H1 (cell line): ENCODE measurements around the gene CORO1A. TPM values are rescaled to one million over a fixed set of nuclear protein-coding genes. Genes with fewer than 3 reads are reported as not detected.

Experiments used
- CTCF ChIA-PET: fragments of 300-600 bp; sonication (Branson Sonifier 250); formaldehyde crosslinking; loops from one replicate; lab custom pipeline; 2021; ENCODE audit not compliant: partially characterized antibody; lab: Charles Lee
- POLR2A ChIA-PET: fragments of 300-600 bp; sonication (Branson Sonifier 250); formaldehyde crosslinking; loops from one replicate; lab custom pipeline; 2021; ENCODE audit warnings: inconsistent platforms; ENCODE audit not compliant: partially characterized antibody; lab: Charles Lee
- DNase-seq, 2 experiments: peaks; one replicate each; pipeline versions ENCODE4 v3.0.0 to v3.0.0-alpha.2; 2010 to 2022; ENCODE audit warnings: low spot score in 2 of 2, low read depth in 1 of 2, mixed read lengths in 1 of 2
- FAIRE-seq: peaks from 2 replicates; lab custom pipeline; 2011; peaks lifted over from hg19 to GRCh38; lab: Jason Lieb, UNC
- H2AFZ ChIP-seq: 2 replicates; pipeline ENCODE4 v1.8.1; 2012; ENCODE audit warnings: low read length, inconsistent platforms
- H2AK5ac ChIP-seq: 2 replicates; pipeline ENCODE4 v1.6.1; 2013; ENCODE audit warnings: low read depth, low read length
- H2BK120ac ChIP-seq: replicated peaks from 2 replicates; pipeline ENCODE3; 2013; ENCODE audit warnings: low read depth, low read length, inconsistent platforms
- H2BK12ac ChIP-seq: 2 replicates; pipeline ENCODE4 v1.6.1; 2013; ENCODE audit warnings: low read depth, low read length
- H2BK15ac ChIP-seq: 2 replicates; pipeline ENCODE4 v1.6.1; 2013; ENCODE audit warnings: low read length
- H2BK20ac ChIP-seq: 2 replicates; pipeline ENCODE4 v1.6.1; 2013; ENCODE audit warnings: low read length
- H2BK5ac ChIP-seq: 2 replicates; pipeline ENCODE4 v1.6.1; 2013; ENCODE audit warnings: low read depth, low read length
- H3K14ac ChIP-seq: 2 replicates; pipeline ENCODE4 v1.6.1; 2013; ENCODE audit warnings: inconsistent platforms; ENCODE audit not compliant: insufficient read length
- H3K18ac ChIP-seq: 2 replicates; pipeline ENCODE4 v1.6.1; 2013; ENCODE audit warnings: low read length; ENCODE audit errors: extremely low read depth
- H3K23ac ChIP-seq: 2 replicates; pipeline ENCODE4 v1.6.1; 2013; ENCODE audit warnings: inconsistent platforms; ENCODE audit not compliant: insufficient read length
- H3K23me2 ChIP-seq: 2 replicates; pipeline ENCODE4 v1.6.1; 2013; ENCODE audit warnings: low read depth, low read length
- H3K27ac ChIP-seq: 2 replicates; pipeline ENCODE4 v1.6.1; 2011; ENCODE audit warnings: low read depth, low read length, inconsistent platforms
- H3K27me3 ChIP-seq, 4 experiments: replicated peaks in 1 of 4; 1 replicate in 1 of 4; 2 replicates in 3 of 4; pipeline versions ENCODE4 v1.6.1 to v1.8.1; 2011 to 2013; ENCODE audit warnings: low read length in 3 of 4, mild to moderate bottlenecking in 3 of 4, inconsistent platforms in 2 of 4, mixed read lengths in 2 of 4, moderate library complexity in 1 of 4; ENCODE audit not compliant: control insufficient read depth in 3 of 4, insufficient read depth in 3 of 4; ENCODE audit errors: extremely low read depth in 1 of 4
- H3K36me3 ChIP-seq, 4 experiments: 2 replicates each; pipeline versions ENCODE4 v1.6.1 to v1.8.1; 2011 to 2013; ENCODE audit warnings: mild to moderate bottlenecking in 4 of 4, low read length in 3 of 4, moderate library complexity in 2 of 4, control low read depth in 1 of 4, inconsistent platforms in 1 of 4; ENCODE audit not compliant: insufficient read depth in 4 of 4, control insufficient read depth in 2 of 4
- H3K4ac ChIP-seq: replicated peaks from 2 replicates; pipeline ENCODE3; 2013; ENCODE audit warnings: low read length, low read depth, mixed read lengths, inconsistent platforms; ENCODE audit not compliant: insufficient read length
- H3K4me1 ChIP-seq, 4 experiments: replicated peaks in 1 of 4; 1 replicate in 1 of 4; 2 replicates in 3 of 4; pipeline versions ENCODE4 v1.6.1 to v1.8.1; 2011 to 2013; ENCODE audit warnings: low read length in 3 of 4, inconsistent platforms in 2 of 4, mixed read lengths in 1 of 4; ENCODE audit not compliant: insufficient read depth in 4 of 4, control insufficient read depth in 3 of 4
- H3K4me2 ChIP-seq, 2 experiments: 2 replicates each; pipeline versions ENCODE4 v1.6.1 to v1.8.1; 2011 to 2013; ENCODE audit warnings: low read depth in 2 of 2, low read length in 2 of 2, control low read depth in 1 of 2, inconsistent platforms in 1 of 2, mild to moderate bottlenecking in 1 of 2; ENCODE audit not compliant: insufficient read depth in 1 of 2
- H3K4me3 ChIP-seq, 4 experiments: fragments of 200-600, 300-600 bp in 1 of 4; sonication (generic), shearing (Covaris generic), sonication (Bioruptor Twin) in 1 of 4; 2 replicates each; pipeline versions ENCODE4 v1.5.1 to v1.8.1; 2011 to 2016; ENCODE audit warnings: low read length in 4 of 4, low read depth in 3 of 4, control low read depth in 2 of 4, inconsistent platforms in 2 of 4, mild to moderate bottlenecking in 2 of 4, mixed read lengths in 1 of 4, moderate library complexity in 1 of 4; ENCODE audit not compliant: insufficient read depth in 2 of 4; ENCODE audit errors: extremely low read depth in 1 of 4
- H3K56ac ChIP-seq: replicated peaks from 2 replicates; pipeline ENCODE3; 2013; ENCODE audit warnings: low read depth, mild to moderate bottlenecking, mixed read lengths, low read length, inconsistent platforms; ENCODE audit not compliant: insufficient read length
- H3K79me1 ChIP-seq: 2 replicates; pipeline ENCODE4 v1.6.1; 2013; ENCODE audit warnings: low read depth, low read length, control low read depth
- H3K79me2 ChIP-seq, 2 experiments: 2 replicates each; pipeline versions ENCODE4 v1.6.1 to v1.8.1; 2012 to 2013; ENCODE audit warnings: low read length in 2 of 2, mild to moderate bottlenecking in 2 of 2, inconsistent platforms in 1 of 2; ENCODE audit not compliant: insufficient read depth in 2 of 2, control insufficient read depth in 1 of 2
- H3K9ac ChIP-seq, 4 experiments: replicated peaks in 1 of 4; 1 replicate in 1 of 4; 2 replicates in 3 of 4; pipeline versions ENCODE4 v1.6.1 to v1.8.1; 2011 to 2013; ENCODE audit warnings: low read depth in 3 of 4, low read length in 3 of 4, control low read depth in 2 of 4, mild to moderate bottlenecking in 2 of 4, moderate library complexity in 2 of 4, inconsistent platforms in 1 of 4; ENCODE audit errors: extremely low read depth in 1 of 4
- H3K9me3 ChIP-seq, 2 experiments: 2 replicates each; pipeline versions ENCODE4 v1.6.1 to v1.8.1; 2012 to 2013; ENCODE audit warnings: mild to moderate bottlenecking in 2 of 2, moderate library complexity in 2 of 2, control low read depth in 1 of 2, inconsistent platforms in 1 of 2, low read depth in 1 of 2, low read length in 1 of 2, mixed read lengths in 1 of 2; ENCODE audit not compliant: insufficient read depth in 2 of 2
- H4K20me1 ChIP-seq, 2 experiments: replicated peaks in 1 of 2; 2 replicates each; pipeline versions ENCODE3 to v1.8.1; 2011 to 2013; ENCODE audit warnings: inconsistent platforms in 2 of 2, low read length in 2 of 2, mild to moderate bottlenecking in 1 of 2; ENCODE audit not compliant: insufficient read depth in 2 of 2, control insufficient read depth in 1 of 2
- H4K5ac ChIP-seq: 2 replicates; pipeline ENCODE4 v1.6.1; 2013; ENCODE audit warnings: low read length, low read depth, mixed read lengths, inconsistent platforms; ENCODE audit not compliant: insufficient read length
- H4K8ac ChIP-seq: 2 replicates; pipeline ENCODE4 v1.8.0; 2013; ENCODE audit warnings: mild to moderate bottlenecking, moderate library complexity, low read length, inconsistent platforms; ENCODE audit not compliant: insufficient read depth; ENCODE audit errors: extremely low read depth
- H4K91ac ChIP-seq: replicated peaks from 2 replicates; pipeline ENCODE3; 2013; ENCODE audit warnings: low read length, mixed read lengths, inconsistent platforms; ENCODE audit not compliant: insufficient read length
- ATF3 ChIP-seq: IDR thresholded peaks from 2 replicates; pipeline ENCODE4 v1.6.1; 2011; ENCODE audit warnings: low read depth, mild to moderate bottlenecking, low read length; ENCODE audit not compliant: insufficient read depth
- HDAC2 ChIP-seq, 2 experiments: fragments of 300-600 bp in 1 of 2; sonication (generic) in 1 of 2; IDR thresholded peaks; 2 replicates each; pipeline ENCODE4 v1.6.1; 2011 to 2012; ENCODE audit warnings: low read depth in 2 of 2, low read length in 2 of 2, mild to moderate bottlenecking in 2 of 2, moderate library complexity in 2 of 2, borderline replicate concordance in 1 of 2, inconsistent platforms in 1 of 2
- NANOG ChIP-seq: IDR thresholded peaks from 2 replicates; pipeline ENCODE4 v1.6.1; 2011; ENCODE audit warnings: low read length, low read depth, mild to moderate bottlenecking, inconsistent platforms; ENCODE audit not compliant: insufficient read depth, poor library complexity, severe bottlenecking
- POLR2A ChIP-seq, 2 experiments: IDR thresholded peaks; 1 replicate in 1 of 2; 2 replicates in 1 of 2; pipeline ENCODE4 v1.6.1; 2011; ENCODE audit warnings: low read depth in 2 of 2, low read length in 2 of 2, mild to moderate bottlenecking in 2 of 2; ENCODE audit errors: control extremely low read depth in 1 of 2
- TAF1 ChIP-seq: IDR thresholded peaks from 2 replicates; pipeline ENCODE4 v1.6.1; 2011; ENCODE audit warnings: mild to moderate bottlenecking, low read depth, low read length
- TBP ChIP-seq: IDR thresholded peaks from 2 replicates; pipeline ENCODE4 v1.6.1; 2011; ENCODE audit warnings: low read depth, low read length, improper control_type of control experiment
- YY1 ChIP-seq: IDR thresholded peaks from 2 replicates; pipeline ENCODE4 v1.6.1; 2011; ENCODE audit warnings: low read depth, mild to moderate bottlenecking, low read length
- ZNF274 ChIP-seq: IDR thresholded peaks from 2 replicates; pipeline ENCODE4 v1.7.0; 2012; ENCODE audit warnings: low read length, borderline replicate concordance; ENCODE audit errors: extremely low read depth
- WGBS, 2 experiments: shearing (Covaris generic) in 1 of 2; methylation state at CpG; one replicate each; pipeline versions ENCODE4 v1.1.6 to v1.1.7; 2013 to 2015; ENCODE audit warnings: low lambda C conversion rate in 2 of 2, mixed read lengths in 2 of 2, inconsistent platforms in 1 of 2, low coverage in 1 of 2, missing lambda C conversion rate in 1 of 2; ENCODE audit not compliant: insufficient replicate concordance in 2 of 2, insufficient coverage in 1 of 2, insufficient read length in 1 of 2; ENCODE audit errors: extremely low coverage in 1 of 2, missing lambda C conversion rate in 1 of 2; 5-methylcytosine and 5-hydroxymethylcytosine counted together
- polyA plus RNA-seq, 7 experiments: library from polyadenylated mRNA; depleted of rRNA in 3 of 7; stranded (reverse) in 5 of 7; unstranded in 2 of 7; fragments of >200 nt in 5 of 7; fragments of 200-250 nt in 2 of 7; gene quantifications; 1 replicate in 5 of 7; 2 replicates in 1 of 7; 4 replicates in 1 of 7; pipeline versions ENCODE4 v1.2.1 to v1.2.3, GENCODE V29; 2011 to 2013; ENCODE audit warnings: missing spikeins in 2 of 7, mixed read lengths in 2 of 7
- total RNA-seq: library from RNA; stranded (reverse); fragmentation: NEBNext Ultra II Directional; extraction: Animal tissue kit (Norgen Biotek cat#: 25700); gene quantifications from 2 replicates; pipeline ENCODE4 v1.2.1, GENCODE V29; 2021
- TF ChIP-seq, protein P1 (sequence below): IDR thresholded peaks from 2 replicates; pipeline ENCODE4 v1.6.1; 2012; ENCODE audit warnings: low read length, inconsistent platforms
- TF ChIP-seq, protein P2 (sequence below): IDR thresholded peaks from 2 replicates; pipeline ENCODE4 v1.6.1; 2012; ENCODE audit warnings: inconsistent platforms

Gene CORO1A
- total and polyA plus RNA-seq, 2 of the 8 experiments (the other 6 are each of a cell fraction or from before 2014, with no cell fraction given): 10.9 to 11.7 TPM

GRCh38 chr16:30147843-30148510 is 35.4 kb upstream of the CORO1A start:
- no peak overlapping the region for H3K4me3 ChIP-seq
- no peak overlapping the region for H3K4me2 ChIP-seq
- WGBS, 2 experiments: 85% methylated on average over 3 of the region's 3 CpGs; no CpG with 5 or more reads in 1 of the 2 experiments
- H2BK20ac ChIP-seq: no peak overlapping the region
- H2BK12ac ChIP-seq: no peak overlapping the region
- no peak overlapping the region for H2BK5ac ChIP-seq
- H3K27me3 ChIP-seq: no peaks in the 10 kb centered on the region
- no peaks in the 10 kb centered on the region for H3K23me2 ChIP-seq
- no peak overlapping the region for H4K8ac ChIP-seq
- DNase-seq (no peak), FAIRE-seq (no peak)
- 0 out of 4 replicates have a peak, but pooled peaks cover 0 to 5% of the 10 kb centered on the region in 2 experiments for H3K9me3 ChIP-seq
- no peak overlapping the region for H4K5ac ChIP-seq
- no peak overlapping the region for H2BK15ac ChIP-seq
- H4K91ac ChIP-seq: no peak overlapping the region
- no peak overlapping the region for H3K9ac ChIP-seq
- POLR2A ChIA-PET: no interaction called here
- no peak overlapping the region for H3K27ac ChIP-seq
- H3K18ac ChIP-seq: no peak overlapping the region
- no peak overlapping the region for H3K14ac ChIP-seq
- no peak overlapping the region for H3K4ac ChIP-seq
- no peaks in the 10 kb centered on the region for H3K4me1 ChIP-seq
- no peak overlapping the region for H3K23ac ChIP-seq
- no peak overlapping the region for H2AFZ ChIP-seq
- H3K36me3 ChIP-seq: no peaks in the 10 kb centered on the region
- no peak overlapping the region for H3K56ac ChIP-seq
- H2AK5ac ChIP-seq: no peak overlapping the region
- no peak overlapping the region for H2BK120ac ChIP-seq
- no peaks in the 10 kb centered on the region for H4K20me1 ChIP-seq
- CTCF ChIA-PET: interaction anchor here (1.3 kb wide), 1 partner anchor 36 kb away, joined by 6 read pairs; no protein-coding TSS in a partner anchor
- H3K79me1 ChIP-seq: no peaks in the 10 kb centered on the region
- H3K79me2 ChIP-seq: no peaks in the 10 kb centered on the region
- TF ChIP-seq YY1: no peak
- TF ChIP-seq POLR2A (IDR thresholded peaks at IDR 0.05; ENCODE audit: control extremely low read depth in 1 of 2, low read depth in 2 of 2, low read length in 2 of 2): no peak
- TF ChIP-seq TAF1: no peak
- TF ChIP-seq NANOG: no peak
- TF ChIP-seq TBP: no peak
- TF ChIP-seq, protein P1, sequence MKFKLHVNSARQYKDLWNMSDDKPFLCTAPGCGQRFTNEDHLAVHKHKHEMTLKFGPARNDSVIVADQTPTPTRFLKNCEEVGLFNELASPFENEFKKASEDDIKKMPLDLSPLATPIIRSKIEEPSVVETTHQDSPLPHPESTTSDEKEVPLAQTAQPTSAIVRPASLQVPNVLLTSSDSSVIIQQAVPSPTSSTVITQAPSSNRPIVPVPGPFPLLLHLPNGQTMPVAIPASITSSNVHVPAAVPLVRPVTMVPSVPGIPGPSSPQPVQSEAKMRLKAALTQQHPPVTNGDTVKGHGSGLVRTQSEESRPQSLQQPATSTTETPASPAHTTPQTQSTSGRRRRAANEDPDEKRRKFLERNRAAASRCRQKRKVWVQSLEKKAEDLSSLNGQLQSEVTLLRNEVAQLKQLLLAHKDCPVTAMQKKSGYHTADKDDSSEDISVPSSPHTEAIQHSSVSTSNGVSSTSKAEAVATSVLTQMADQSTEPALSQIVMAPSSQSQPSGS: no peak
- no peak for TF ChIP-seq HDAC2 (IDR thresholded peaks at IDR 0.05; ENCODE audit: borderline replicate concordance in 1 of 2, low read depth in 2 of 2, low read length in 2 of 2)
- TF ChIP-seq, protein P2, sequence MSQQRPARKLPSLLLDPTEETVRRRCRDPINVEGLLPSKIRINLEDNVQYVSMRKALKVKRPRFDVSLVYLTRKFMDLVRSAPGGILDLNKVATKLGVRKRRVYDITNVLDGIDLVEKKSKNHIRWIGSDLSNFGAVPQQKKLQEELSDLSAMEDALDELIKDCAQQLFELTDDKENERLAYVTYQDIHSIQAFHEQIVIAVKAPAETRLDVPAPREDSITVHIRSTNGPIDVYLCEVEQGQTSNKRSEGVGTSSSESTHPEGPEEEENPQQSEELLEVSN: no peak
- TF ChIP-seq ZNF274: no peak
- no peak for TF ChIP-seq ATF3
